ENCODE results near the gene NUSAP1. TPM values are rescaled to one million over a fixed set of nuclear protein-coding genes. Genes with fewer than 3 reads are reported as not detected.

The NUSAP1 gene
- total RNA-seq, 1 experiment from 2014 or later, result 190 TPM

- Histone ChIP-seq H2AFZ (no peak overlapping the region), H3K9me2 (ENCODE audit: insufficient read depth) (no peaks in the 10 kb centered on the region), H3K27me3 (ENCODE audit: insufficient read depth, low read depth) (no peaks in the 10 kb centered on the region), H4K20me1 (ENCODE audit: insufficient read depth) (no peaks in the 10 kb centered on the region), H3K4me1 (replicated peaks; ENCODE audit: insufficient read depth) (peaks cover 12% of the 10 kb centered on the region; the same call in 1 of the 2 replicates), H3K9me3 (ENCODE audit: insufficient read depth, low read depth) (no peaks in the 10 kb centered on the region), H3K27ac (no peak overlapping the region), H3K79me2 (ENCODE audit: low read depth) (peaks cover 76% of the 10 kb centered on the region), H3F3A (ENCODE audit: insufficient read depth, low read depth) (peaks cover 5% of the 10 kb centered on the region; the same call in 1 of the 2 replicates), H3K36me3 (ENCODE audit: low read depth) (no peaks in the 10 kb centered on the region), H3K4me3 (no peak overlapping the region), H3K4me2 (no peak overlapping the region)
- intact Hi-C loops (cut with micrococcal nuclease; ENCODE audit: unreplicated experiment), result no loop called here
- ChIA-PET POLR2A (ENCODE audit: unreplicated experiment) (no interaction called here), CTCF (no interaction called here)
- no peak for DNase-seq
- BruUV-seq (replicated peaks), result no TSS peak
- TF ChIP-seq EZH2 (IDR thresholded peaks at IDR 0.05; ENCODE audit: low read depth), result no peak
- no peak for TF ChIP-seq CTCF (conservative IDR thresholded peaks at IDR 0.05)
These were observed 4.4 kb downstream of the NUSAP1 start for GRCh38 chr15:41337047-41337446.

- CTCF ChIA-PET, result no interaction called here
These were observed 5.2 kb downstream of the NUSAP1 start for GRCh38 chr15:41337631-41338522.

GRCh38 chr15:41340189-41340695 lies 7.6 kb downstream of the NUSAP1 start:
- peaks cover 59% of the 10 kb centered on the region for H3K79me2 ChIP-seq (ENCODE audit: low read depth)
- no peaks in the 10 kb centered on the region for H3F3A ChIP-seq (ENCODE audit: insufficient read depth, low read depth)
- no peaks in the 10 kb centered on the region for H4K20me1 ChIP-seq (ENCODE audit: insufficient read depth)
- H3K9me2 ChIP-seq (ENCODE audit: insufficient read depth), result no peaks in the 10 kb centered on the region
- H3K36me3 ChIP-seq (ENCODE audit: low read depth), result no peaks in the 10 kb centered on the region
- H3K4me3 ChIP-seq, result no peak overlapping the region
- H3K27ac ChIP-seq, result no peak overlapping the region
- no peaks in the 10 kb centered on the region for H3K9me3 ChIP-seq (ENCODE audit: insufficient read depth, low read depth)
- intact Hi-C loops (cut with micrococcal nuclease; ENCODE audit: unreplicated experiment), result no loop called here
- no peak overlapping the region for H2AFZ ChIP-seq
- BruUV-seq (replicated peaks), result no TSS peak
- POLR2A ChIA-PET (ENCODE audit: unreplicated experiment), result interaction anchor here (0.7 kb wide), 1 partner anchor 366 kb away, joined by 4 read pairs; no protein-coding TSS in a partner anchor
- no peaks in the 10 kb centered on the region for H3K4me1 ChIP-seq (replicated peaks; ENCODE audit: insufficient read depth)
- no peaks in the 10 kb centered on the region for H3K27me3 ChIP-seq (ENCODE audit: insufficient read depth, low read depth)
- DNase-seq, result no peak
- CTCF ChIA-PET, result no interaction called here
- no peak overlapping the region for H3K4me2 ChIP-seq
- no peak for TF ChIP-seq EZH2 (IDR thresholded peaks at IDR 0.05; ENCODE audit: low read depth)
- TF ChIP-seq CTCF (conservative IDR thresholded peaks at IDR 0.05), result no peak

More at GRCh38 chr15:41337631-41338522, 5.2 kb downstream of the NUSAP1 start:
- H3K9me2 ChIP-seq (ENCODE audit: insufficient read depth), result no peaks in the 10 kb centered on the region
- intact Hi-C loops (cut with micrococcal nuclease; ENCODE audit: unreplicated experiment), result no loop called here
- H3K9me3 ChIP-seq (ENCODE audit: insufficient read depth, low read depth), result no peaks in the 10 kb centered on the region
- no TSS peak for BruUV-seq (replicated peaks)
- H4K20me1 ChIP-seq (ENCODE audit: insufficient read depth), result no peaks in the 10 kb centered on the region
- no peaks in the 10 kb centered on the region for H3K36me3 ChIP-seq (ENCODE audit: low read depth)
- no peak overlapping the region for H2AFZ ChIP-seq
- peaks cover 80% of the 10 kb centered on the region for H3K79me2 ChIP-seq (ENCODE audit: low read depth)
- H3F3A ChIP-seq (ENCODE audit: insufficient read depth, low read depth), result peaks cover 3% of the 10 kb centered on the region; the same call in 1 of the 2 replicates
- H3K27me3 ChIP-seq (ENCODE audit: insufficient read depth, low read depth), result no peaks in the 10 kb centered on the region
- H3K27ac ChIP-seq, result no peak overlapping the region
- no peak overlapping the region for H3K4me3 ChIP-seq
- POLR2A ChIA-PET (ENCODE audit: unreplicated experiment), result no interaction called here
- H3K4me2 ChIP-seq, result no peak overlapping the region
- peaks cover 12% of the 10 kb centered on the region; the same call in 1 of the 2 replicates for H3K4me1 ChIP-seq (replicated peaks; ENCODE audit: insufficient read depth)
- no peak for DNase-seq
- TF ChIP-seq EZH2 (IDR thresholded peaks at IDR 0.05; ENCODE audit: low read depth), result no peak
- no peak for TF ChIP-seq CTCF (conservative IDR thresholded peaks at IDR 0.05)

All from PC-9 (cell line).